ENCODE data around the gene RNF166. TPM values are rescaled to one million over a fixed set of nuclear protein-coding genes. Genes with fewer than 3 reads are reported as not detected.

RNF166 gene
- total RNA-seq, 2 experiments from 2014 or later: 80.7 to 82.4 TPM

DNA sequence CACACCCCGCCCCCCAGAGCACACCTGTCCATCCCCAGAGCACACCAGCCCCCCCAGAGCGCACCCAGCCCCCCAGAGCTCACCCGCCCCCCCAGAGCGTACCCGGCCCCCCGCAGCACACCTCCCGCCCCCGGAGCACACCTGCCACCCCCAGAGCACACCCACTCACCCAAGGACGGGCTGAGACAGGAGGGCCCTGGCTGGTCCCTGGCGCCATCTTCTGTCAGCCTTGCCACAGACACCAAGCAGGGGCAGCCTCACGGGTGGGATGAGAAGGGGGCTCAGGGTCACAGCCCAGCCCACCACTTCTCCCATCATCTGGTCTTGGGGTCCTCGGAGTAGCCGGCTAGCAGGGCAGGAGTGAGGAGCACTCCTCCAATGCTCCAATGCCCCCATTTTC is 47.0 kb upstream of the RNF166 start:
- ATAC-seq (no peak), DNase-seq (no peak)
- Mint-ChIP-seq H3K27ac (no peak overlapping the region), H3K36me3 (ENCODE audit: low read depth) (peaks cover 3% of the 10 kb centered on the region), H3K27me3 (no peaks in the 10 kb centered on the region), H3K4me1 (ENCODE audit: low read depth) (peaks cover 3% of the 10 kb centered on the region), H3K4me3 (no peak overlapping the region), H3K9me3 (no peaks in the 10 kb centered on the region)
- intact Hi-C loops (cut with micrococcal nuclease): no loop called here
- TF ChIP-seq, protein P1, sequence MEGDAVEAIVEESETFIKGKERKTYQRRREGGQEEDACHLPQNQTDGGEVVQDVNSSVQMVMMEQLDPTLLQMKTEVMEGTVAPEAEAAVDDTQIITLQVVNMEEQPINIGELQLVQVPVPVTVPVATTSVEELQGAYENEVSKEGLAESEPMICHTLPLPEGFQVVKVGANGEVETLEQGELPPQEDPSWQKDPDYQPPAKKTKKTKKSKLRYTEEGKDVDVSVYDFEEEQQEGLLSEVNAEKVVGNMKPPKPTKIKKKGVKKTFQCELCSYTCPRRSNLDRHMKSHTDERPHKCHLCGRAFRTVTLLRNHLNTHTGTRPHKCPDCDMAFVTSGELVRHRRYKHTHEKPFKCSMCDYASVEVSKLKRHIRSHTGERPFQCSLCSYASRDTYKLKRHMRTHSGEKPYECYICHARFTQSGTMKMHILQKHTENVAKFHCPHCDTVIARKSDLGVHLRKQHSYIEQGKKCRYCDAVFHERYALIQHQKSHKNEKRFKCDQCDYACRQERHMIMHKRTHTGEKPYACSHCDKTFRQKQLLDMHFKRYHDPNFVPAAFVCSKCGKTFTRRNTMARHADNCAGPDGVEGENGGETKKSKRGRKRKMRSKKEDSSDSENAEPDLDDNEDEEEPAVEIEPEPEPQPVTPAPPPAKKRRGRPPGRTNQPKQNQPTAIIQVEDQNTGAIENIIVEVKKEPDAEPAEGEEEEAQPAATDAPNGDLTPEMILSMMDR (IDR thresholded peaks at IDR 0.05): no peak
- POLR2A ChIA-PET: interaction anchor here (0.5 to 1.2 kb wide), 2 partner anchors 59 to 162 kb away, joined by 3 read pairs; no protein-coding TSS in a partner anchor
- CTCF ChIA-PET: interaction anchor here (0.8 to 2.2 kb wide), 3 partner anchors 9 to 17 kb away, joined by 3 to 10 read pairs (median 5); no protein-coding TSS in a partner anchor

DNA sequence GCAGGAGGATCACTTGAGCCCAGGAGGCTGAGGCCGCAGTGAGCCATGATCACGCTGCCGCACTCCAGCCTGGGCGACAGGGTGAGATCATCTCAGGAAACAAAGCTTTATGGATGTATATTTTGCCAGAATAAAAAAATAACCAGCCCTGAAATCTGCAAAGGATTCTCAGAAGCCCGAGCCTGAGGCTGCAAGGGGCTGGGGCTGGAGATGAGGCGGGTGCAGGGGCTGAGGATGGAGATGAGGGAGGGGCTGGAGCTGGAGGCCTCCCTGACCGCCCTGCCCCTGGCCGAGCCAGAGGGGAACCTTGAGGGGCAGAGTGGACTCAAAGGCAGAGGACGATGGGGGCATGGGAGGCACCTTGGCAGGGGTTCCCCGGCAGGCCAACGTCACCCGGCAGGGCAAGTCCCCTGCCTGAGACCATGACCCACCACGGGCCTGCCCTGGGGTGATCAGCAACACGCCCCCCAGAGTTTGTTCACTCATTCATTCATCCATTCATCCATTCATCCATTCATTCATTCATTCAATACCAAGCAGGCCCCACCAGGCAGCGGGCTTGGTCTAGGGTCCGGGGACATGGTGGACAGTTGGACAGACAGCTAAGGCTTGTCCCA is 46.3 kb upstream of the RNF166 start:
- no peaks in the 10 kb centered on the region for H3K27me3 Mint-ChIP-seq
- no peak for ATAC-seq
- ChIA-PET POLR2A (interaction anchor here (0.6 to 1.2 kb wide), 2 partner anchors 31 to 60 kb away, joined by 3 read pairs; no protein-coding TSS in a partner anchor), CTCF (interaction anchor here (1.5 kb wide), 1 partner anchor 15 kb away, joined by 5 read pairs; no protein-coding TSS in a partner anchor)
- H3K36me3 Mint-ChIP-seq (ENCODE audit: low read depth): peaks cover 3% of the 10 kb centered on the region
- no peaks in the 10 kb centered on the region for H3K9me3 Mint-ChIP-seq
- intact Hi-C loops (cut with micrococcal nuclease): no loop called here
- no peak overlapping the region for H3K4me3 Mint-ChIP-seq
- no peak for DNase-seq
- TF ChIP-seq, protein P1 (IDR thresholded peaks at IDR 0.05): no peak
- H3K27ac Mint-ChIP-seq: no peak overlapping the region
- peaks cover 3% of the 10 kb centered on the region for H3K4me1 Mint-ChIP-seq (ENCODE audit: low read depth)

DNA sequence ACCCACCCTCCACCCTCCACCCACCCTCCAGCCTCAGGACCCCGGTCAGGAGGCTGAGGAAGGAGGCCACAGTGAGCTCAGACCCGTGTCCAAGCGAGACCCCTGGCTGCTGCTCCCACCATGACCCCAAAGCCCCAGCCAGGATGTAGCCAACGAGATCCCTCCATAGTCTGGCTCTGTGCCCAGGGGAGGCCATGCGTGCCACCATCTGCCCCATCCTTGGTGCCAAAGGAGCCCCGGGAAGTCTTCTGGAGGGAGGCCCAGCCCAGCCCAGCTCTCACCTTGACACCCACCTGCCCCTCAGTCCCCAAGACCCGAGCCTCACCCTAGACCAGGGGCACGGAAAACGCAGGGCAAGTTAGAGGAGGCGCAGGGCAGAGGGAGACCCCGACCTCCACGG is 44.6 kb upstream of the RNF166 start:
- peaks cover 11% of the 10 kb centered on the region for H3K4me1 Mint-ChIP-seq (ENCODE audit: low read depth)
- intact Hi-C loops (cut with micrococcal nuclease): no loop called here
- DNase-seq (no peak), ATAC-seq (no peak)
- no peaks in the 10 kb centered on the region for H3K27me3 Mint-ChIP-seq
- ChIA-PET CTCF (no interaction called here), POLR2A (no interaction called here)
- peaks cover 3% of the 10 kb centered on the region for H3K36me3 Mint-ChIP-seq (ENCODE audit: low read depth)
- no peaks in the 10 kb centered on the region for H3K9me3 Mint-ChIP-seq
- H3K4me3 Mint-ChIP-seq: no peak overlapping the region
- TF ChIP-seq, protein P1 (IDR thresholded peaks at IDR 0.05): no peak
- no peak overlapping the region for H3K27ac Mint-ChIP-seq

DNA sequence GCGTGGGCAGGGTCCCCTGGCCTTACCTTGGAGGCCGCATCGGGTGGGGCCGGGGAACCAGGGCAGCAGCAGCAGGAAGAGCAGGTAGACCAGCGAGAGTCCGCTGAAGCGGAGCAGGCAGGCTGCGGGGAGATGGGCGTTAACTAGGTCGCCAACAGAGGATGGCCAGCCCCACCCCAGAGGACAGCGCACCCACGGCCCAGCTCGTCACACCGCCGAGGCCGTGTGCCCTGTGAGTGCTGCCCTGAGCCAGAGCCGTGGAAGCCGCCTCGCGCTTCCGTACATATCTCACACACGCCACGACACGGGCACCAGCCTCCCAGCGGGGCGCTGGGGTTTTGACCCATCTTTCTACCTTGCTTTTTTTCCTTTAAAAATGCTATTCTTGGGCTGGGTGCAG is 43.1 kb upstream of the RNF166 start:
- Mint-ChIP-seq H3K36me3 (ENCODE audit: low read depth) (peaks cover 3% of the 10 kb centered on the region), H3K27me3 (no peaks in the 10 kb centered on the region), H3K4me1 (ENCODE audit: low read depth) (peaks cover 21% of the 10 kb centered on the region), H3K9me3 (no peaks in the 10 kb centered on the region), H3K27ac (no peak overlapping the region), H3K4me3 (no peak overlapping the region)
- no peak for DNase-seq
- ChIA-PET POLR2A (interaction anchor here (1.4 kb wide), 1 partner anchor 61 kb away, joined by 3 read pairs; no protein-coding TSS in a partner anchor), CTCF (no interaction called here)
- TF ChIP-seq, protein P1 (IDR thresholded peaks at IDR 0.05): no peak
- ATAC-seq: no peak
- intact Hi-C loops (cut with micrococcal nuclease): loop anchor here (5.0 kb wide), 1 partner anchor 53 kb away; the partner anchor contains the start of gene CDT1

DNA sequence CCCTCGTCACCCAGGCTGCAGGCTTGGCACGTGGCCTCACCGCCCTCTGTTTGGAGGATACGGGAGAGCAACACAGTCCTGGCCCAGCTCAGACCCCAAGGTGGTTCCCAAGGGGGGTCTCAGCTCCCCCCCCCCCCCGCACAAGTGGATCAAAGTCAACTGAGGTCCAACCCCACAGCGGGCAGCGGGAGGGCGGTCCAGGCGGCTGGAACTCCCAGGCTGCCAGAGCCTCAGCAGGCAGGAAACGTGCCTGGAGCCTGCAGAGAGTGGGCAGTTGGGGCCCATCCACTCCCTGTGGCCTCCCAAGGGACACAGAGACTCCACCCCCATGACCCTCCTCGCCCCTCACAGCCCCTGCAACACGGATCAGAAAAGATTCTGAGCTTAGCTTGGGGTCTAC is 42.2 kb upstream of the RNF166 start:
- POLR2A ChIA-PET: interaction anchor here (0.6 to 1.4 kb wide), 2 partner anchors 62 to 79 kb away, joined by 3 to 4 read pairs; no protein-coding TSS in a partner anchor
- Mint-ChIP-seq H3K9me3 (no peaks in the 10 kb centered on the region), H3K4me3 (no peak overlapping the region), H3K4me1 (ENCODE audit: low read depth) (peaks cover 24% of the 10 kb centered on the region), H3K36me3 (ENCODE audit: low read depth) (peaks cover 3% of the 10 kb centered on the region), H3K27me3 (no peaks in the 10 kb centered on the region), H3K27ac (no peak overlapping the region)
- TF ChIP-seq, protein P1 (IDR thresholded peaks at IDR 0.05): no peak
- CTCF ChIA-PET: interaction anchor here (1.6 to 5.7 kb wide), 2 partner anchors 9 to 13 kb away, joined by 3 to 40 read pairs; no protein-coding TSS in a partner anchor
- intact Hi-C loops (cut with micrococcal nuclease): loop anchor here (5.0 kb wide), 1 partner anchor 54 kb away; the partner anchor contains the start of gene CDT1
- DNase-seq: no peak
- ATAC-seq: no peak
